ENCODE measurements around the gene PARVA.
A peak's percentile ranks its signal among the peaks of the same experiment; 100 is the strongest.

The PARVA gene

DNA sequence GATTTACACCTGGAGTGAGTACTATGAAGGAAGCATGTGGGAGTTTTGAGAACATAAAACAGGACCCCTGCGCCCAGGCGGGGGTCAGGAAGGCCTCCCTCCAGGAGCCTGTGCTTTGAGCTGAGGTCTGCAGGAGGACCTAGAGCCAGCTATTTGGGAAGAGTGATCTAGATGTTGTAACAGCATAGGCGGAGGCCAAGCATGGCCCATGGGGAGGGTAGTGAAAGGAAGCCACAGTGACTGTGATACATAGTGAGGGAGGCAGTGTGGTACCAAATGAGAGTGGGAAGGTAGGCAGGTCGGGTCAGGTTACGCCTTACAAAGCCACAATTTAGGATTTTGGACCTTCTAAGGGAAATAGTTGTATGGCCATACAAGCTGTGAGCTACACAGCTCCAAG is 147.5 kb downstream of the PARVA start:
- no peak for DNase-seq (ENCODE audit: low read depth)
- TF ChIP-seq, protein P1, sequence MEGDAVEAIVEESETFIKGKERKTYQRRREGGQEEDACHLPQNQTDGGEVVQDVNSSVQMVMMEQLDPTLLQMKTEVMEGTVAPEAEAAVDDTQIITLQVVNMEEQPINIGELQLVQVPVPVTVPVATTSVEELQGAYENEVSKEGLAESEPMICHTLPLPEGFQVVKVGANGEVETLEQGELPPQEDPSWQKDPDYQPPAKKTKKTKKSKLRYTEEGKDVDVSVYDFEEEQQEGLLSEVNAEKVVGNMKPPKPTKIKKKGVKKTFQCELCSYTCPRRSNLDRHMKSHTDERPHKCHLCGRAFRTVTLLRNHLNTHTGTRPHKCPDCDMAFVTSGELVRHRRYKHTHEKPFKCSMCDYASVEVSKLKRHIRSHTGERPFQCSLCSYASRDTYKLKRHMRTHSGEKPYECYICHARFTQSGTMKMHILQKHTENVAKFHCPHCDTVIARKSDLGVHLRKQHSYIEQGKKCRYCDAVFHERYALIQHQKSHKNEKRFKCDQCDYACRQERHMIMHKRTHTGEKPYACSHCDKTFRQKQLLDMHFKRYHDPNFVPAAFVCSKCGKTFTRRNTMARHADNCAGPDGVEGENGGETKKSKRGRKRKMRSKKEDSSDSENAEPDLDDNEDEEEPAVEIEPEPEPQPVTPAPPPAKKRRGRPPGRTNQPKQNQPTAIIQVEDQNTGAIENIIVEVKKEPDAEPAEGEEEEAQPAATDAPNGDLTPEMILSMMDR (IDR thresholded peaks at IDR 0.05; ENCODE audit: low read length, missing control alignments) = no peak
- no peak overlapping the region for H3K4me3 ChIP-seq (replicated peaks; ENCODE audit: low read depth, low read length)

DNA sequence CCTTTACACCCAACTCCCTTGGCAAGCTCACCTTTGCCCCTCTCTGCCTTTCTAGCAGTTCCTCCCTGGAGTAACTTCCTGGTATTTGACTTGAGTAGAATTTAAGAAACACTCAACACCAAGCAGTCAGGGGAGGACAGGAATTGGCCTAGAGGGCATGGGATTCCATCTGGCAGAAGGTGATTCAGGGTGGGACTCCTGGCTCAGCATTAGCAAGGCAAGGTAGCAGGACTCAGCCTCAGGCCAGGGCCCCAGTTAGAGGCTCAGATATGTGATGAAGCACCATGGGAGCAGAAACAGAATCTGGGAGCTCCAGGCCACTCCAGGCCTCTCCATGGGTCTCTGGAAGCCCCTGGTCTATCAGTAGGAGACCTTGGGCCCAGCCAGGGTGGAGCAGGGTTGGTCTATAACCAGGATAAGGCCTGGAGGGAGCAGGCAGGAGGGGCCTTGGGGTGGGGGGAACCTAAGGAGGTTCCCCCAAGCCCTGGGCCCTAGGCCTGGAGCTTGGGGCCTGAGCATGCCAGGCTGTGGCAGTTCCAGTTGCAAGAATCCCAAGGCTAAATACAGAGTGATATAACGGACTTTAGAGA is 148.2 kb downstream of the PARVA start:
- DNase-seq (ENCODE audit: low read depth) = no peak
- H3K4me3 ChIP-seq (replicated peaks; ENCODE audit: low read depth, low read length) = no peak overlapping the region
- TF ChIP-seq, protein P1 (IDR thresholded peaks at IDR 0.05; ENCODE audit: low read length, missing control alignments) = no peak

DNA sequence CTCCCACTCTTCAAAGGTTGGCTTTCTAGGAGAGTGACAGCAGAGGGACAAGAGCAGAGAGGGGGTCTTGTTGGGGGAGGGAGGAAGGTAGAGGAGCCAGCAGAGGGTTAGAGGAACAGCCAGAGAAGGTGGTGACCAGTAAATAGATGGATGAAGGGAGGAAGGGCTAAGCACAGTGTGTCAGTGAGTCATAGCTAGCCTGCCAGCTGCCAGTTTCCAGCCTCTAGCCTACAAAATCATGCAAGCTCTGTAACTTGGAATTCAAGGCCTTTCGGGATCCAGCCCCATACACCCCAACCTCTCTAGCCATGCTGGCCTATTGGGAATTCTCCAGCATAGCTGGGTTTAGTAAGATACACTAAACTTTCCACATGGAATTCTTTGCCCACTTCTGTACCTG is 149.4 kb downstream of the PARVA start:
- H3K4me3 ChIP-seq (replicated peaks; ENCODE audit: low read depth, low read length) = no peak overlapping the region
- DNase-seq (ENCODE audit: low read depth) = peak; percentile 69
- TF ChIP-seq, protein P1 (IDR thresholded peaks at IDR 0.05; ENCODE audit: low read length, missing control alignments) = no peak

DNA sequence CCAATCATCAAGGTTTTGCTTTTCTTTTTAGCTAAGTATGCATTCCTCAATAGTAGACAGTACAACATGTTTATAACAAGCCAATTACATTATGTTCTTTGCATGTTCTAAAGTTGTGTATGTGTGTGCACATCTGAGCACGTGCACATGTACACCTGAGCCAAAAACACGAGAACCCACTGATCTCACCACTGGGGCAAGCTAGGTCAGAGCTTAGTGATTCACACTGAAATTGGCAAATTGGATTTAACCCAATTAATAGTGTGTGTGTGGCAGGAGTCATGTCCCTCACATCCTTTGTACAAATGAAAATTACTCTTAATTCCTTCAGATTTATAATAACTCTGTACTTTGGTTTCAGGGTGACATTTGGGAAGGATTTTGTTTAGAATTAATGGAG is 151.1 kb downstream of the PARVA start:
- DNase-seq (ENCODE audit: low read depth) = no peak

DNA sequence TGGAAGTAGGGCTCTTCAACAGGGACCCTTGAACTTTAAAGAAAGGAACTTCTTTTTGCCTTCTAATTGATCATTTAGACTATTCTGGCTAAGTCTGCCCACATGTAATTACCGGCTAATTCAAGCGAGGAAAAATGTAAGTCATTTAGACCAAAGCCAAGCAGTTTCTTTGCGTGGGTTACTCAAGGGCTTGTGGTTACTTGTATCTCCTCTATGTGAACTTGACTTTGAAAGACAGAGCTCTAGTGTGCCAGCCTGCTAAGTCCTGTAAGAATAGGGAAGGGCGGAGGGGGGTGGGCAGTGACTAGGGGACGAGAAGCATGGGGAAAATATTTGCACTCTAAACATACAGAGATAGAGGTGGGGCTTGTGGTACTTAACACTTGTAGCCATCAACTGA is 151.7 kb downstream of the PARVA start:
- H3K4me3 ChIP-seq (replicated peaks; ENCODE audit: low read depth, low read length) = no peak overlapping the region
- TF ChIP-seq, protein P1 (IDR thresholded peaks at IDR 0.05; ENCODE audit: low read length, missing control alignments) = no peak
- DNase-seq (ENCODE audit: low read depth) = no peak

More for the DNA sequence above, 151.1 kb downstream of the PARVA start:
- TF ChIP-seq, protein P1 (IDR thresholded peaks at IDR 0.05; ENCODE audit: low read length, missing control alignments) = no peak
- H3K4me3 ChIP-seq (replicated peaks; ENCODE audit: low read depth, low read length) = no peak overlapping the region

DNA sequence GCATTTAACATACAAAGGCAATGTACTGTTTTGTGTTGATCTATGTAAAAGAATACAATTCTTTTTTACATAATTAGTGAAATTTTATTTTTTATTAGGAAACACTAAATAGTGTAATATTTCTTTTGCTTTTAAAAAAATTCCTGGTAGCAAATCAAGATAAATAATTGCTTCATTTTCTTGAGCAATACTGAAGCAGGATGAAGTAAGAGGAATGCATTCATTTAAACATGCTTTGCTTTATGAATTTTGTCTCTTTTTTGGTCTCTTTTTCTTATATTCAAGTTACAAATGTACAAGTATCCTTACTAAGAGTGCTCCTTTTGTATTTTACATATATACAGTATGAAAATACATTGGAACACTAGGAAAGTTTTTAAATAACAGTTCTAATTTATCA is 152.4 kb downstream of the PARVA start:
- no peak overlapping the region for H3K4me3 ChIP-seq (replicated peaks; ENCODE audit: low read depth, low read length)
- TF ChIP-seq, protein P1 (IDR thresholded peaks at IDR 0.05; ENCODE audit: low read length, missing control alignments) = no peak
- DNase-seq (ENCODE audit: low read depth) = peak; percentile 61

DNA sequence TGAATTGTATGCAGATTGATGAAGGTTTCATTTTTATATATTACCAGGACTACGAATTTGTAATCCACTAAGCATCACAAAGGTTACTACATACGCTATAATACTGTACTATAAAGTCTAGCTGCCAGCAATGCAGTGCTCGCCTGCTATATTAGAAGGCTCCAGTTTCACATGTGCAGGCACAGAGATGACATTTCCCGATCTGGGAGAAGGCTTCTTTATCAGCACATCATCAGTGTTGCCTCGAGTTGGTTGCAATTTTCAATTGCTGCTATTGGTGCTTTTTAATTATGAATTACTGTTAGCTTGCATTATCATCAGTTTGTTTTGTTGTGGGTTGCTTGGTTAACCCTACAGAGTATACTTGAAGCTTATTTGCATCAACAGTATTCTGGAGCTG is 153.6 kb downstream of the PARVA start:
- H3K4me3 ChIP-seq (replicated peaks; ENCODE audit: low read depth, low read length) = no peak overlapping the region
- TF ChIP-seq, protein P1 (IDR thresholded peaks at IDR 0.05; ENCODE audit: low read length, missing control alignments) = no peak
- no peak for DNase-seq (ENCODE audit: low read depth)

Data from fibroblast of pulmonary artery (primary cell).